Measurements from ENCODE around the gene LGALS4.
"Not testable (repeated sequence)": the region's sequence is repeated elsewhere in the genome, so short reads cannot be mapped to it uniquely, and the experiment has no call there.

The LGALS4 gene

GRCh38 chr19:38812841-38813320 lies at the start of gene LGALS4:
Gene LGALS4 (minus strand): TSS chr19:38812945. CDS start chr19:38812886, 59 bp downstream.
- DNase-seq (ENCODE audit: low read depth, low spot score), result no peak

- DNase-seq (ENCODE audit: low read depth, low spot score), result no peak
Observed at GRCh38 chr19:38861368-38861767, 48.6 kb upstream of the LGALS4 start.

- DNase-seq (ENCODE audit: low read depth, low spot score), result not testable (repeated sequence)
Observed at GRCh38 chr19:38859631-38860204, 47.0 kb upstream of the LGALS4 start.

- no peak for DNase-seq (ENCODE audit: low read depth, low spot score)
Observed at GRCh38 chr19:38856813-38857212, 44.1 kb upstream of the LGALS4 start.

GRCh38 chr19:38855751-38856150 lies 43.0 kb upstream of the LGALS4 start:
- not testable (repeated sequence) for DNase-seq (ENCODE audit: low read depth, low spot score)

- DNase-seq (ENCODE audit: low read depth, low spot score), result not testable (repeated sequence)
Observed at GRCh38 chr19:38854961-38855360, 42.2 kb upstream of the LGALS4 start.

GRCh38 chr19:38853214-38853613 lies 40.5 kb upstream of the LGALS4 start:
- no peak for DNase-seq (ENCODE audit: low read depth, low spot score)

GRCh38 chr19:38852231-38853044 lies 39.7 kb upstream of the LGALS4 start:
- no peak for DNase-seq (ENCODE audit: low read depth, low spot score)

GRCh38 chr19:38851622-38852230 lies 39.0 kb upstream of the LGALS4 start:
- DNase-seq (ENCODE audit: low read depth, low spot score), result no peak

- DNase-seq (ENCODE audit: low read depth, low spot score), result no peak
Observed at GRCh38 chr19:38850976-38851621, 38.4 kb upstream of the LGALS4 start.

GRCh38 chr19:38850436-38850975 lies 37.8 kb upstream of the LGALS4 start:
- DNase-seq (ENCODE audit: low read depth, low spot score), result no peak

GRCh38 chr19:38849860-38850435 lies 37.2 kb upstream of the LGALS4 start, which contains the start of gene HNRNPL:
Gene HNRNPL (minus strand): TSS chr19:38849986. CDS start chr19:38849966, 20 bp downstream.
- peak; percentile 100 for DNase-seq (ENCODE audit: low read depth, low spot score)

- no peak for DNase-seq (ENCODE audit: low read depth, low spot score)
Observed at GRCh38 chr19:38849147-38849859, 36.6 kb upstream of the LGALS4 start.

- DNase-seq (ENCODE audit: low read depth, low spot score), result no peak
Observed at GRCh38 chr19:38848299-38849146, 35.8 kb upstream of the LGALS4 start.

- no peak for DNase-seq (ENCODE audit: low read depth, low spot score)
Observed at GRCh38 chr19:38846097-38846496, 33.4 kb upstream of the LGALS4 start.

GRCh38 chr19:38845374-38846024 lies 32.8 kb upstream of the LGALS4 start:
- no peak for DNase-seq (ENCODE audit: low read depth, low spot score)

GRCh38 chr19:38844093-38844686 lies 31.4 kb upstream of the LGALS4 start:
- no peak for DNase-seq (ENCODE audit: low read depth, low spot score)

GRCh38 chr19:38843175-38843758 lies 30.5 kb upstream of the LGALS4 start:
- DNase-seq (ENCODE audit: low read depth, low spot score), result no peak
